Panc1 (cell line): ENCODE measurements around the gene TRPV5. TPM values are rescaled to one million over a fixed set of nuclear protein-coding genes. Genes with fewer than 3 reads are reported as not detected.

ENCODE experiments used
- ATAC-seq: fragments of 200-7000 bp; cut with Tn5 transposase; 2 replicates; pipeline ENCODE4 v1.9.1; 2020; ENCODE audit warnings: mild to moderate bottlenecking, moderate library complexity
- BruUV-seq: library from RNA; stranded (reverse); fragments of 400-500 nt; replicated peaks from 2 replicates; lab custom pipeline; 2021; lab: Mats Ljungman, UMichigan
- CTCF ChIA-PET: fragments of 300-600 bp; sonication (Branson Sonifier 250); formaldehyde crosslinking; loops from one replicate; lab custom pipeline; 2022; ENCODE audit warnings: antibody characterized with exemption; lab: Charles Lee
- POLR2A ChIA-PET: fragments of 300-600 bp; sonication (Branson Sonifier 250); formaldehyde crosslinking; loops from one replicate; lab custom pipeline; 2022; ENCODE audit warnings: antibody characterized with exemption; lab: Charles Lee
- DNase-seq: peaks from one replicate; pipeline ENCODE4 v3.0.0-alpha.2; 2010; ENCODE audit warnings: low read depth, low spot score
- H3K27ac ChIP-seq: 2 replicates; pipeline ENCODE4 v1.5.1; 2011; ENCODE audit warnings: mild to moderate bottlenecking, low read length, inconsistent platforms
- H3K27me3 ChIP-seq: fragments of 200-500 bp; sonication (Bioruptor generic); 2 replicates; pipeline ENCODE4 v1.6.0; 2014; ENCODE audit warnings: low read length, inconsistent platforms; ENCODE audit not compliant: control insufficient read depth, insufficient read depth
- H3K36me3 ChIP-seq: fragments of 200-500 bp; sonication (Bioruptor generic); 2 replicates; pipeline ENCODE4 v1.5.1; 2014; ENCODE audit warnings: inconsistent platforms, mild to moderate bottlenecking, low read length, moderate library complexity; ENCODE audit not compliant: control insufficient read depth, insufficient read depth
- H3K4me1 ChIP-seq: 2 replicates; pipeline ENCODE4 v1.5.1; 2011; ENCODE audit warnings: inconsistent platforms, mild to moderate bottlenecking, low read length, moderate library complexity; ENCODE audit not compliant: control insufficient read depth, insufficient read depth
- H3K4me3 ChIP-seq, 2 experiments: 2 replicates each; pipeline ENCODE4 v1.5.1; 2011 to 2012; ENCODE audit warnings: low read depth in 2 of 2, low read length in 2 of 2, mild to moderate bottlenecking in 2 of 2, inconsistent platforms in 1 of 2, moderate library complexity in 1 of 2
- H3K9me3 ChIP-seq: fragments of 200-500 bp; sonication (Bioruptor generic); 2 replicates; pipeline ENCODE4 v1.5.1; 2014; ENCODE audit warnings: low read depth, mild to moderate bottlenecking, inconsistent platforms, low read length, moderate library complexity; ENCODE audit not compliant: control insufficient read depth, insufficient read depth
- CTCF ChIP-seq: fragments of 450-650 bp; IDR thresholded peaks from 2 replicates; pipeline ENCODE4 v1.5.1; 2017; ENCODE audit warnings: mild to moderate bottlenecking
- POLR2AphosphoS5 ChIP-seq: IDR thresholded peaks from 2 replicates; pipeline ENCODE4 v1.6.1; 2012; ENCODE audit warnings: mild to moderate bottlenecking, low read depth, low read length, moderate library complexity
- REST ChIP-seq, 2 experiments: IDR thresholded peaks; 2 replicates each; pipeline ENCODE4 v1.6.1; 2011 to 2012; ENCODE audit warnings: low read depth in 2 of 2, control low read depth in 1 of 2, low read length in 1 of 2, mild to moderate bottlenecking in 1 of 2, moderate library complexity in 1 of 2; ENCODE audit not compliant: insufficient read depth in 1 of 2
- SIN3A ChIP-seq: IDR thresholded peaks from 2 replicates; pipeline ENCODE4 v1.6.1; 2012; ENCODE audit warnings: low read depth, mild to moderate bottlenecking, low read length, moderate library complexity, borderline replicate concordance; ENCODE audit not compliant: insufficient read depth
- TCF7L2 ChIP-seq: IDR thresholded peaks from 2 replicates; pipeline ENCODE4 v1.6.1; 2011; ENCODE audit warnings: mild to moderate bottlenecking, low read depth, low read length, inconsistent platforms
- in situ Hi-C: cut with HindIII; loops from 2 replicates; pipeline ENCODE4 v1.10.0; 2016; ENCODE audit warnings: low sequenced_read_pairs, low pct_unique_long_range_greater_than_20kb
- intact Hi-C: fragments of 100-400 bp; cut with micrococcal nuclease; formaldehyde crosslinking; loops from one replicate; pipeline ENCODE4 v1.10.0; 2022; ENCODE audit not compliant: unreplicated experiment
- total RNA-seq: library from RNA; stranded (reverse); gene quantifications from one replicate; pipeline ENCODE4 v1.2.1, GENCODE V29; 2021; ENCODE audit not compliant: unreplicated experiment

TRPV5 gene
- total RNA-seq, 1 experiment from 2014 or later = not detected

GRCh38 chr7:142894112-142894984 is 39.2 kb downstream of the TRPV5 start:
- intact Hi-C loops = no loop called here
- Histone ChIP-seq H3K4me1 (no peaks in the 10 kb centered on the region), H3K4me3 (no peak overlapping the region), H3K27me3 (no peaks in the 10 kb centered on the region; the same call in 1 of the 2 replicates), H3K36me3 (no peaks in the 10 kb centered on the region), H3K27ac (no peak overlapping the region), H3K9me3 (no peaks in the 10 kb centered on the region)
- ChIA-PET CTCF (no interaction called here), POLR2A (no interaction called here)
- ATAC-seq (0 out of 2 replicates have a peak, but pooled peaks have one; percentile 21), DNase-seq (no peak)
- no peak for TF ChIP-seq SIN3A
- TF ChIP-seq POLR2AphosphoS5 = no peak
- no peak for TF ChIP-seq TCF7L2
- TF ChIP-seq CTCF = no peak
- no peak for TF ChIP-seq REST (IDR thresholded peaks at IDR 0.05; ENCODE audit: insufficient read depth in 1 of 2, low read depth in 2 of 2, low read length in 1 of 2)
- in situ Hi-C loops = no loop called here
- no TSS peak for BruUV-seq

GRCh38 chr7:142892951-142893350 is 40.6 kb downstream of the TRPV5 start:
- in situ Hi-C loops (no loop called here), intact Hi-C loops (no loop called here)
- Histone ChIP-seq H3K27me3 (no peaks in the 10 kb centered on the region; the same call in 1 of the 2 replicates), H3K36me3 (no peaks in the 10 kb centered on the region), H3K9me3 (no peaks in the 10 kb centered on the region), H3K4me1 (no peaks in the 10 kb centered on the region), H3K4me3 (no peak overlapping the region), H3K27ac (no peak overlapping the region)
- TF ChIP-seq TCF7L2 (no peak), REST (IDR thresholded peaks at IDR 0.05; ENCODE audit: insufficient read depth in 1 of 2, low read depth in 2 of 2, low read length in 1 of 2) (no peak), CTCF (no peak), SIN3A (no peak), POLR2AphosphoS5 (no peak)
- BruUV-seq = no TSS peak
- no peak for ATAC-seq
- CTCF ChIA-PET = no interaction called here
- no peak for DNase-seq
- POLR2A ChIA-PET = no interaction called here
